GM11168 (cell line): ENCODE results near the gene GOT1.

ENCODE experiments used
- in situ Hi-C: fragments of 300-500 bp; cut with MboI; formaldehyde crosslinking; loops from one replicate; pipeline ENCODE4 v1.12.0; 2022; ENCODE audit warnings: low sequenced_read_pairs; ENCODE audit not compliant: unreplicated experiment

GOT1 gene

GRCh38 chr10:99368646-99369045 lies 61.8 kb downstream of the GOT1 start:
- in situ Hi-C loops: no loop called here

- in situ Hi-C loops: no loop called here
Observed at GRCh38 chr10:99366666-99367065, 63.8 kb downstream of the GOT1 start.

- in situ Hi-C loops: no loop called here
Observed at GRCh38 chr10:99365736-99366135, 64.7 kb downstream of the GOT1 start.

- in situ Hi-C loops: no loop called here
Observed at GRCh38 chr10:99365311-99365710, 65.1 kb downstream of the GOT1 start.

GRCh38 chr10:99364125-99364524 lies 66.3 kb downstream of the GOT1 start:
- in situ Hi-C loops: no loop called here

- in situ Hi-C loops: no loop called here
Observed at GRCh38 chr10:99360934-99361333, 69.5 kb downstream of the GOT1 start.

- in situ Hi-C loops: no loop called here
Observed at GRCh38 chr10:99358101-99358500, 72.3 kb downstream of the GOT1 start.

- in situ Hi-C loops: no loop called here
Observed at GRCh38 chr10:99357691-99358090, 72.7 kb downstream of the GOT1 start.

GRCh38 chr10:99353182-99353581 lies 77.2 kb downstream of the GOT1 start:
- in situ Hi-C loops: no loop called here

- in situ Hi-C loops: no loop called here
Observed at GRCh38 chr10:99347672-99348071, 82.8 kb downstream of the GOT1 start.
